ENCODE data around the gene CYP2C9. TPM values are rescaled to one million over a fixed set of nuclear protein-coding genes. Genes with fewer than 3 reads are reported as not detected.

Gene CYP2C9
- total RNA-seq, 1 donor from 2014 or later: not detected

DNA sequence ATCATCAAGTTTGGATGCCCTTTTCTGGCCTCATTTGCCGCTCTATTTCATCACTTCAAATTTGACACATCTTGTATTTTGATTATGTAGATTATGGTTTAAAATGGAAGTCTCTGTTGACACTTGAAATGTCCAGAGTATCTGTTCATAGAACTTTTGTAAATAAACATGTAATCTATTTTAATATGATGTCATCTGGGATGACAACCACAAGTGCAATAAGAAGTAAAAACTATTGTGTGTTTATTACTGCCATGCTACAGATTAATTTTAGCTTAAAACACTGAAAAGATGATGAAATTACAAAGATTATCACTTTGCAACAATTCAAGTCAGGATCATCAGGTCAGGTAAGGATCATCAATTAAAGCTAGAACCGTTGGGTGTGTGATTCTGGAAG is 100.8 kb downstream of the CYP2C9 start:
- H3K9me3 Mint-ChIP-seq (ENCODE audit: unreplicated experiment): no peaks in the 10 kb centered on the region
- TF ChIP-seq CTCF (IDR thresholded peaks at IDR 0.05): no peak
- no peak overlapping the region for H3K4me3 Mint-ChIP-seq (ENCODE audit: unreplicated experiment)
- H3K27me3 Mint-ChIP-seq (ENCODE audit: unreplicated experiment): no peaks in the 10 kb centered on the region
- H3K27ac Mint-ChIP-seq (ENCODE audit: unreplicated experiment): no peak overlapping the region
- DNase-seq (ENCODE audit: extremely low spot score, unreplicated experiment): no peak
- no peaks in the 10 kb centered on the region for H3K36me3 Mint-ChIP-seq (ENCODE audit: unreplicated experiment)
- no peaks in the 10 kb centered on the region for H3K4me1 Mint-ChIP-seq (ENCODE audit: unreplicated experiment)

Other genes starting within 250 kb of the CYP2C9 start
- gene CYP2C19, start 176.0 kb upstream of the CYP2C9 start, total RNA-seq: not detected in 2 replicates
- gene CYP2C8, start 130.8 kb downstream of the CYP2C9 start, total RNA-seq: not detected in 2 replicates